Inferior parietal cortex (tissue), 1 donor: ENCODE results near the gene DTL.
"Not testable (repeated sequence)": the region's sequence is repeated elsewhere in the genome, so short reads cannot be mapped to it uniquely, and the experiment has no call there.

Source experiments
- DNase-seq: peaks from one replicate; pipeline ENCODE4 v3.0.0-alpha.2; 2016; ENCODE audit errors: extremely low spot score

Gene DTL

GRCh38 chr1:212035123-212035834 lies at the start of gene DTL, which contains the start of gene INTS7:
DTL (plus strand) TSS chr1:212035748; CDS start chr1:212035891, 143 bp downstream.
INTS7 (minus strand) TSS chr1:212035557; CDS start chr1:212035437, 120 bp downstream.
- peak; percentile 100 for DNase-seq

DNA sequence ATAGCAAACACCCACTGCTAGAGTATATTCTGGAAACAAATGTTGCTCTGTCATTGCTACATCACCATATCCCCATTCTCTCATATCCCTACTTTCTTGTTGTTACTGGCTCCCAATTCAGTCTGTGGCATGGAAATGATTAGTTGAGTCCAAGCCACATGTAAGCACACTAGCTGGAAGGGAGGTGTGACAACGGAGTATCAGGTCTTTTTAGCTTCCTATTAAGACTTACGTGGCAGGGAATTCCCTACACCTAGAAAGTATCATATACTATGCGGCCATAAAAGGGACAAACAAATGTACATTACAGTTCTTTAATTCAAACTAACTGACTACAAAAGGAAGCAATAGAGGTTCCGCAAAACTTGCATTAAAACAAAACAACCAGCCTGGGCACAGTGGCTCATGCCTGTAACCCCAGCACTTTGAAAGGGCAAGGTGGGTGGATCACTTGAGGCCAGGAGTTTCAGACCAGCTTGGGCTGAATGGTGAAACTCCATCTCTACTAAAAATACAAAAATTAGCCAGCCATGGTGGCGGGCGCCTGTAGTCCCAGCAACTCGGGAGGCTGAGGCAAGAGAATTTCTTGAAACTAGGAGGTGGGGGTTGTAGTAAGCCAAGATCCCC lies 48.8 kb upstream of the DTL start:
- DNase-seq = no peak

DNA sequence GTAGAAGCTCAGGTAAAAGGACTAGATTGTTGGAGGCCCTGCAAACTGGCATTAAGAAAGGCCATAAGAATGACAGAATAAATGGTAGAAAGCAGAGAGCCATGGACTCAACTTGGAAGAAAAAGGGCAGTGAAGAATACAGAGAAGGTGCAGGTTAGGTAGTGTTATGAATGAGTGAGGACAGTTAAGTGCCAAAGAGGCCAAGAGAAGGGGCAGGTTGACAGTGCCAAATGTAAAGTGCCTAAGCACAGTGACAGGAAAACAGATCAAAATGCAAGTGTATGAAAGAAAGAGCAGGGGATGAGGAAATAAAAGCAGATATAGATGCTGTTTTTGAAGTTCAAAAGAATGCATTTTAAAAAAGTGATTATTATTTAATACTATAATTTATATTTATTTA lies 43.9 kb upstream of the DTL start:
- DNase-seq = no peak

GRCh38 chr1:211997426-211997825 lies 38.1 kb upstream of the DTL start:
- DNase-seq = not testable (repeated sequence)

GRCh38 chr1:212002536-212002935 lies 33.0 kb upstream of the DTL start:
- DNase-seq = no peak

DNA sequence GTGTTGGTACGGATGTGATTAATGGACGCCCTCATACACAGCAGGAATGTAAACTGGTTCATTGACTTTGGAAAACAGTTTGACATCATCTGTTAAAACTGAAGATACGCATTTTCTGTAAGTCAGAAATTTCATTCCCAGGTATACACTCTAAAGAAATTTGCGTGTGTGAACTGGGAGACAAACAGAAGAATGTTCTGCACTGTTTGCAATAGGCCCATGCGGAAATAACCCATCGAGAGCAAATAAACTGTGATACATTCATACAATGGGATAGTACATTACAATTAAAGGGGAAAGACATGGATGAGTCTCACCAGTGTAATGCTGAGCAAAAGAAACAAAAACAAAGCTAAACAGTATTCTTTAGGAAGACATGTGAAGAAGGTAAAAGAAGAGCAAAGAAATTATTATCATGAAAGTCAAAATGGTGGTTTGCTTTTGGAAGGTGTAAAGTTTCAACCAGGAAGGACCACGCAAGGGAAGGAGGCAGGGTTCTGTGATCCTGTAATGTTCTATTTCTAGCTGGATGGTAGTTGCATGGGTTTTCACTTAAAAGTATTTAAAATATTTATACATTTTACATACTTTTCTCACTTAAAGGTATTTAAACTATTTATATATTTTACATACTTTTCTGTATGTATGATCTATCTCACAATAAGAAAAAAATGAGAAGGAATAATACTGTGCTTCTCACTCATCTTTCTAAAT lies 30.5 kb upstream of the DTL start:
- DNase-seq = no peak

DNA sequence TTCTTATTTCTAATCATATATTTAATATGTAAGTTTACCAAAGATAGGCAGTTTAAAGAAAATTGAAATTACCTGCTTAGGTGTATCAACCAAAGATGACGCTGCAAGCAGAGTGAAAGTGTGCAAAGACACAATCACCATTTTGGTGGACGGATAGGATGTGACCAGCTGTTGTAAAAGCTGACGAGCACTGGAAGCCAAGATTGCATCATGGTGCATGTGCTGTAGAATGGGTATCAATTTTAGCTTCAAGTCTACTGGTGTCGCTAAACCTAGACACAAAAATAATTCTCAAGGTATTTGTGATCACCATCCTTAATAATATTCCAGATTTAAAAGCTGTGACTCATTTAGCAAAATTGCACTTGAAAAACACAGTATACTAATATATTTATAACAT lies 28.4 kb upstream of the DTL start:
- no peak for DNase-seq

GRCh38 chr1:212007886-212008285 lies 27.7 kb upstream of the DTL start:
- no peak for DNase-seq

DNA sequence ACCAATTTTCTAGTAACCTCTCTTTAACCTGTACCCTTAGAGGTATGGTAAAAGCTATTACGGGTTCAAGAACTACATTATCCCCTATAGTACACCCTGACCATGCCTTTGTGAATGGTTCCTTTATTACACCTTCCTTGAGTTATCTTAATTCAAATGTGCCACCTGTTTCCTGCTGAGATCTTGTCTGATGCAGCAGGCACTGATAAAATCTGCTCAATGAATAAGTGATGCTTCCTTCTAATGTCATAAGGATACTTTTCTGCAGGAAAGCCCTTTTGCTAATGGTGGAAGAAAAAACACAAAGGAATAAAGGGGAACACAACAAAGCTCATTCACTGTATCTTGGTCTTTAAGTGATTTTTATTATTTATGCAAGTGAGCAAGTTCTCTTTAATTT lies 26.0 kb upstream of the DTL start:
- DNase-seq = no peak

GRCh38 chr1:212010004-212010403 lies 25.5 kb upstream of the DTL start:
- peak; percentile 30 for DNase-seq

DNA sequence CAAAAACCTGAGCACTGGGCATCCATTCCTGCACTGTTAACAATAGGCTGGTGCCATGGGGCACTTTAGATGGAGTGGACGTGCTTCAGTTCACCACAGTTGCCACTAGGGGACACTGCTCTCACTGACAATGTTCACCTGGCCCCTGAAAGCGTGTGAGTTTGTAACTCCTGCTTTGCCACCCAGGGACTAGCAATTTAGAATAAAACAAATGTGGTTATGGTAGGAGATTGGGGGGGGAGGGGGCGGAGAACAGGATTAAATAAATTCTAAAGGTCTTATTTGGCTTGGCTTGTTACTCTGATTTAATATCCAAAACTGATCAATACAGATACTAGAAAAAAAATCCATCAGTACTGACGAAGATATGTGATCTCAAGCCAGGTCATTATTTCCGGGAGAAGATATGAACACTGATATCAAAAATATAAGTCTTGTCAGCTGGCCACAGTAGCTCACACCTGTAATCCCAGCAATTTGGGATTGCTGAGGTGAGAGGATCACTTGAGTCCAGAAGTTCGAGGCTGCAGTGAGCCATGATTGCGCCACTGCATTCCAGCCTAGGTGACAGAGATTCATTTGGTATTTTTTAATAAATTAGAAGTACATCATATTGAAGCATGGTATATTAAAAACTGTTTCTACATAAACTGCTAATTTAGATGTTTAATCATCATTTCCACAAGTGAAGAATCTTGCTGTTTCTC lies 23.4 kb upstream of the DTL start:
- DNase-seq = peak; percentile 73

DNA sequence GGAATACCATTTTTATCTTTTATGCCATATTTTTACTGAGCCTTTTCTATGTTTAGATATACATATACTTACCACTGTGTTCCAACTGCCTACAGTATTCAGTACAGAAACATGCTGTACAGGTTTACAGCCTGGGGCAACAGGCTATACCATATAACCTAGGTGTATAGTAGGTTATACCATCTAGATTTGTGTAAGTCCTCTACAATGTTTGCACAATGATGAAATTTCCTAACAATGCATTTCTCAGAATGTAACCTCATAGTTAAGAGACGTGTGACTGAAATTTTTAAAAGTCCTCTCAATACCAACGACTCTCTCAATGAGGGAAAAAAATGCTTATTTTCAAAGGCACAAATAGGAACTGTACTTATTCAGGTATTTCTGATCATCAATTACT lies 21.9 kb upstream of the DTL start:
- no peak for DNase-seq

- no peak for DNase-seq
These were observed 14.6 kb upstream of the DTL start for GRCh38 chr1:212020975-212021374.

DNA sequence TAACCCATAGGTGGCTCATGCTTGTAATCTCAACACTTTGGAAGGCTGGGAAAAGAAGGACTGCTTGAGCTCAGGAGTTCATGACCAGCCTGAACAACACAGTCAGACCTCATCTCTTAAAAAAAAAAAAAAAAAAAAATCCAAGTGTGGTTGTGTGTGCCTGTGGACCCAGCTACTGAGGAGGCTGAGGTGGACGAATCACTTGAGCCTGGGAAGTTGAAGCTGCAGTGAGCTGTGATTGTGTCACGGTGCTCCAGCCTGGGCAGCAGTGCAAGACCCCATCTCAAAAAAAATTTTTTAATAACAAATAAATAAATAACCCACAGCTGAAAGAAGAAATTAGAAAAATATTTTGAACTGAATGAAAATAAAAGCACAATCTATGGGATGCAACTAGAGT lies 14.0 kb upstream of the DTL start:
- DNase-seq = no peak

- not testable (repeated sequence) for DNase-seq
These were observed 12.6 kb upstream of the DTL start for GRCh38 chr1:212022908-212023307.

DNA sequence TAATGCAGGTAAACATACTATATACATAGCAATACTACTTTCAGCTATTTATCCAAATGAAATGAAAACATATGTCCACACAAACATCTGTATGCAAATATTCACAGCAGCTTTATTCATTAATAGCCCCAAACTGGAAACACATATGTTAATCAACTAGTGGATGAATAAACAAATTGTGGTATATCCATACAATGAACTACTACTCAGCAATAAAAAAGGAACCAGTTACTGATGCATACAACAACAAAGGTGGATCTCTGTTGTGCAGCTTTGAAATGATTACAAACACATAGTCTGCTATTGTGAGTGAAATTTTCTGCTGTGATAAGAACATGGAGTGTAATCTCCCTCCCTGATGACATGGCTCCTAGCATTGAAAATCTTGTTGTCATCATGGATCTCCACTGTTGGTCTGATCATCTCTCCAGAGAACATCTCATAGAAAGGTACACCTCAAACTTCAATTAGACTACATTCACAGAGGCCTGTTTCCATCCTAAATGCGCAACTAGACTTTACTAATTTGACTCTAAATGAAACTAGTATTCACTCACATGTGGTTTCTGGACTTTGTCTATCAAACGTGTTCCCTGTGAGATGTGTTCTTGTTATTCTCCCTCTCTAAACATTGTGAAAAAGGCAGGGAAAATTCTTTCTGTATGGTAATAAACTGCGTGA lies 10.9 kb upstream of the DTL start:
- no peak for DNase-seq

- DNase-seq = not testable (repeated sequence)
These were observed 7.8 kb upstream of the DTL start for GRCh38 chr1:212027727-212028126.

GRCh38 chr1:212030936-212031528 lies 4.5 kb upstream of the DTL start:
- DNase-seq = no peak

GRCh38 chr1:212034516-212035122 lies 929 bp upstream of the DTL start:
- DNase-seq = no peak

GRCh38 chr1:212035835-212036605 lies 472 bp downstream of the DTL start:
- no peak for DNase-seq
